Osteocyte (in vitro differentiated cells): ENCODE measurements around the gene SMIM21. TPM values are rescaled to one million over a fixed set of nuclear protein-coding genes. Genes with fewer than 3 reads are reported as not detected.

Experiments used
- DNase-seq: peaks from one replicate; pipeline ENCODE4 v3.0.0; 2021; ENCODE audit warnings: mixed read lengths; ENCODE audit not compliant: unreplicated experiment; ENCODE audit errors: extremely low spot score
- H3K27ac Mint-ChIP-seq: one replicate; pipeline ENCODE4 v1.8.0; 2021; ENCODE audit warnings: mild to moderate bottlenecking, mixed read lengths; ENCODE audit not compliant: unreplicated experiment
- H3K27me3 Mint-ChIP-seq: one replicate; pipeline ENCODE4 v1.8.0; 2021; ENCODE audit warnings: mixed read lengths; ENCODE audit not compliant: unreplicated experiment
- H3K36me3 Mint-ChIP-seq: one replicate; pipeline ENCODE4 v1.8.0; 2021; ENCODE audit warnings: mixed read lengths; ENCODE audit not compliant: unreplicated experiment
- H3K4me1 Mint-ChIP-seq: one replicate; pipeline ENCODE4 v1.8.0; 2021; ENCODE audit warnings: mixed read lengths; ENCODE audit not compliant: unreplicated experiment
- H3K4me3 Mint-ChIP-seq: one replicate; pipeline ENCODE4 v1.8.0; 2021; ENCODE audit warnings: mild to moderate bottlenecking, moderate library complexity, mixed read lengths; ENCODE audit not compliant: unreplicated experiment
- H3K9me3 Mint-ChIP-seq: one replicate; pipeline ENCODE4 v1.8.0; 2021; ENCODE audit warnings: mixed read lengths; ENCODE audit not compliant: unreplicated experiment
- total RNA-seq: library from RNA; stranded (reverse); gene quantifications from 2 replicates; pipeline ENCODE4 v1.2.1, GENCODE V29; 2021
- TF ChIP-seq, protein P1 (sequence below): fragments of 200-600 bp; sonication (generic); IDR thresholded peaks from 2 replicates; pipeline ENCODE4 v1.5.0; 2021; ENCODE audit warnings: antibody characterized with exemption, mild to moderate bottlenecking, moderate library complexity

Gene SMIM21
- total RNA-seq, 1 donor from 2014 or later: not detected

DNA sequence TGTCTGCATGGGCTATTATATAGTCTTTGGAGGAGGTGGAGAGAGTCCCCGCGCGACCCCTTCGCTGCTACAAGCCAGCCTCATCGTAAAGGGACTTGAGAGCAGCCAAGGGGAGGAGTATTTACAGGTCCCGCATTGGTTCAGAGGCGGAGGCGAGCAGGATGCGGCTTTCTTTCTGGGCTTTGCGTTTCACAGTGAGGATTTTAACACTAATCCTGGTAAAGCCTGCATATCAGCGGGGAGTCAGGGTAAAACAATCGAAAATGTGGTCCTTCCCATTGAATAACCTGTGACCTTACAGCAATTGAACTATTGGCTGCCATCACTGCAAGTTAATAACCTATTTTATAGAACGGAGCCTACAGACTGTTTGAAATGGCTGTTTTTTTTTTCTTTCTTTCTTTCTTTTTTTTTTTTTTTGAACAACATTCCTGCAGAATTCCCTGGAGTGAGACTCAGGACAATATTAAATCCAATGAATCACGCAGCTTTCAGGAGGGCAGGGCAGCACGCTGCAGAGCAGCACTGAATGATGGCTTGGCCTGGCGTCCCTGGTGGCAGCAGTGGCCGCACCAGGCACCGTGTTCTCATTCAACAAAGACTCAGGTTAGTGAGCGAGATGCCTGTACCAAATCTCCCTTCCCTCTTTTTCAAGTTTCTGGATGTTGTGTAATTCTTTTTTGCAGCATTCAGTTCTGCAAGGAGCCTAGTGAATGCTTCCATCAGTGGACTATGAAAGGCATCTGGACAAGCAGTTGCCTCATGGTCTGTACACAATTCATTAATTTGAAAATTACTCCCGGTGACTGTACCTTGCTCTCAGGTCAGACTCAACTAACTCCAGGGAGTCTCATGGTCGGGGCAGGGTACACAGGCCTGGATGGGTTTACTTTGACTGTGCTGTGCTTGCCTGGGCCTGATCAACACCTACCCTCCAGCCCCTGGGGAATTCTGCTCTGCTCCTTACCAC is 19.8 kb downstream of the SMIM21 start:
- TF ChIP-seq, protein P1, sequence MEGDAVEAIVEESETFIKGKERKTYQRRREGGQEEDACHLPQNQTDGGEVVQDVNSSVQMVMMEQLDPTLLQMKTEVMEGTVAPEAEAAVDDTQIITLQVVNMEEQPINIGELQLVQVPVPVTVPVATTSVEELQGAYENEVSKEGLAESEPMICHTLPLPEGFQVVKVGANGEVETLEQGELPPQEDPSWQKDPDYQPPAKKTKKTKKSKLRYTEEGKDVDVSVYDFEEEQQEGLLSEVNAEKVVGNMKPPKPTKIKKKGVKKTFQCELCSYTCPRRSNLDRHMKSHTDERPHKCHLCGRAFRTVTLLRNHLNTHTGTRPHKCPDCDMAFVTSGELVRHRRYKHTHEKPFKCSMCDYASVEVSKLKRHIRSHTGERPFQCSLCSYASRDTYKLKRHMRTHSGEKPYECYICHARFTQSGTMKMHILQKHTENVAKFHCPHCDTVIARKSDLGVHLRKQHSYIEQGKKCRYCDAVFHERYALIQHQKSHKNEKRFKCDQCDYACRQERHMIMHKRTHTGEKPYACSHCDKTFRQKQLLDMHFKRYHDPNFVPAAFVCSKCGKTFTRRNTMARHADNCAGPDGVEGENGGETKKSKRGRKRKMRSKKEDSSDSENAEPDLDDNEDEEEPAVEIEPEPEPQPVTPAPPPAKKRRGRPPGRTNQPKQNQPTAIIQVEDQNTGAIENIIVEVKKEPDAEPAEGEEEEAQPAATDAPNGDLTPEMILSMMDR: no peak
- Mint-ChIP-seq H3K9me3 (no peaks in the 10 kb centered on the region), H3K36me3 (no peaks in the 10 kb centered on the region), H3K4me3 (no peak overlapping the region), H3K4me1 (peaks cover 24% of the 10 kb centered on the region), H3K27ac (no peak overlapping the region), H3K27me3 (peaks cover 14% of the 10 kb centered on the region)
- DNase-seq: no peak

DNA sequence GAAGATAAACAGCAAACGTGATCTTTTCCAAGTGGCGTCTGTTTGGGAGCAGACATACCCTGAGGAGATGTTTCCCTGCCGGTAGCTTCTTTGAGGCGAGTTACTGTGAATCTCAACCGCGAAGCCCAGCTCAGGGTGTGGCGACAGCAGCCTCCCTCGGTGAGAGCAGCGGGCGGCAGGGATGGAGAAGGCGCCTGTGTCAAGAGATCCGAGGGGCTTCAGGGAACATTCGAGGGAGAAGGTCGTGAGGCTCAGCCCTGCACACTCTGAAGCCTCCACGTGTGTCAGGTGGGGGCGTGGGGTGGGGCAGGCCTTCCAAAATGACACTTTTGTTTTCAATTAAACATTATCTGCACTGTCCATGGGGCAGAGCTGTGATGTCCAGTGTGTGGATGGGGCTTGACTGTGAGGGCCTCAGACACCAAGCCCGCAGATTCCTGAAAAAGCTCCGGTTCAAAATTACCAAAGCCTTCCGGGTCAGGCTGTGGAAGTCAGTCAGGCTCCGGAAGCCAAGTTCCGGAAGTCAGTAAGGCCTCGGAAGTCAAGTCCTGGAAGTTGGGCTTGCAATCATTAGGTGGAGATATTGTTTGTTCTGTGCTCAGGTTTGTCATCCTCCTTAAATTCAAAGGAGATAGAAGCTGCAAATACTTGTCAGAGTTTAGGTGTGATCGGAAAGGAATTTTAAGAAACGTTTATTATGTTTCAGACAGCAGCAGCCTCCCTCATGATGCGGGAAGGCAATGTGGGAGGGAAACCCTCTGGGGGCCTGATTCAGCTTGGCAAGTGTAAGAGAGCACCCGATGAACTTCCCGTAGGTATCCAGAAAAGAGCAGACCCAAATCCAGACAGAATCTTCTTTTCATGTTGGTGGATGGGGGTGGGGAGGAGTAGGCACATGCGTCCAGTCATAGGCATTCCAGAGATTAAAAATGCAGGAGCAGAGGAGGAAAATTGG is 20.7 kb downstream of the SMIM21 start:
- Mint-ChIP-seq H3K9me3 (no peaks in the 10 kb centered on the region), H3K4me1 (peaks cover 24% of the 10 kb centered on the region), H3K27ac (no peak overlapping the region), H3K4me3 (no peak overlapping the region), H3K27me3 (peaks cover 22% of the 10 kb centered on the region), H3K36me3 (no peaks in the 10 kb centered on the region)
- TF ChIP-seq, protein P1: no peak
- DNase-seq: no peak

DNA sequence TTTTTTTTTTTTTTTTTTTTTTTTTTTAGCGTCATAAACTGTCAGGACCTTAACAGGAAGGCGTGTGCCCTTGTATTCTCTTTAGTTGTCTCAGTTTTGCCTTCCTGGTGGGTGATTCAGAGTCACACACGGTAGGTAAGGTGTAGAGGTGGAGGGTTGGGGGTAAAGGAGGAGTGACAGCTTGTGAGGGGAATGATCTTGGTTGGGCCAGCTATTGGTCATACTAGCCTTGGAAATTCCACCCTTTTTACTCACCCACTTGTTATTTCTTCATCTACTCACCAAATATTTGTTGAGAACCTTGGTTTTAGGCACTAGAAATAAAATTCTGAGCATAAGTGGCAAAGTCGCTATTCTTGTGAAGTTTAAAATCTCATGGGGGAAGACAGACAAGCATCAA is 22.2 kb downstream of the SMIM21 start:
- H3K27ac Mint-ChIP-seq: no peak overlapping the region
- no peak for DNase-seq
- H3K4me3 Mint-ChIP-seq: no peak overlapping the region
- TF ChIP-seq, protein P1: no peak
- H3K9me3 Mint-ChIP-seq: no peaks in the 10 kb centered on the region
- H3K27me3 Mint-ChIP-seq: peaks cover 22% of the 10 kb centered on the region
- peaks cover 24% of the 10 kb centered on the region for H3K4me1 Mint-ChIP-seq
- no peaks in the 10 kb centered on the region for H3K36me3 Mint-ChIP-seq

DNA sequence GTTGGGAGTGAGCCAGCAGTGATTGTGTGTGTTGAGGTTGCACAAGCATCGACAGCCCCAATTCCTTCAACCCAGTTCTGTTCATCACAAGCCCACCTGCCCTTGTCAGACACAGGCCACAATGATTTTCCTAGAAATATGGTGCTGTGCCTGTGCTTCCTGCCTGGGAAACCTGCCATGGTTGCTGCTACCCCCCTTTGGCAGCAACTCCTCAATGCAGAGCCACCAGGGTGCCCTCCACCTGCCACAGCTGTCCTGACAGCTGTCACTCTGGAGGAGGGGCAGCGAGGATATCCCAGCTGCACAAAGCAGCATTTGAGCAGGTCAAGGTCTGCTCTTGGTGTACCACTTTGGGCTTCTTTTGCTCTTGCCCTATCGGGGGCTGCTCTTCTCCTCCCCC is 27.1 kb downstream of the SMIM21 start:
- DNase-seq: no peak
- Mint-ChIP-seq H3K27ac (no peak overlapping the region), H3K9me3 (no peaks in the 10 kb centered on the region), H3K27me3 (peaks cover 53% of the 10 kb centered on the region), H3K4me3 (no peak overlapping the region), H3K4me1 (no peaks in the 10 kb centered on the region), H3K36me3 (no peaks in the 10 kb centered on the region)
- TF ChIP-seq, protein P1: no peak
